ENCODE results near the gene ITIH1.

The ITIH1 gene

DNA sequence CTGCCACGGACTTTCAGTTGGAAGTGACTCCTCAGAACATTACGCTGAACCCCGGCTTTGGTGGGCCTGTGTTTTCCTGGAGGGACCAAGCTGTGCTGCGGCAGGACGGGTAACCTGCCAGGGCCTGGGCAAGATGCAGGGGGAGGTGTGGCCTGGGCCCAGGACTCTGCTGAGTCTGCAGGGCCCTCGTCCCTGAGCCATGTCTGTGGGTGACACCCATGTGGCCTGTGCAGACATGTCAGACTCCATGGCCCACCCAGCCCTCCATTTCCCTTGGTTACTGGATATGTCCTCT, 12.3 kb downstream of the ITIH1 start:
- no peak for DNase-seq (ENCODE audit: low read depth)

DNA sequence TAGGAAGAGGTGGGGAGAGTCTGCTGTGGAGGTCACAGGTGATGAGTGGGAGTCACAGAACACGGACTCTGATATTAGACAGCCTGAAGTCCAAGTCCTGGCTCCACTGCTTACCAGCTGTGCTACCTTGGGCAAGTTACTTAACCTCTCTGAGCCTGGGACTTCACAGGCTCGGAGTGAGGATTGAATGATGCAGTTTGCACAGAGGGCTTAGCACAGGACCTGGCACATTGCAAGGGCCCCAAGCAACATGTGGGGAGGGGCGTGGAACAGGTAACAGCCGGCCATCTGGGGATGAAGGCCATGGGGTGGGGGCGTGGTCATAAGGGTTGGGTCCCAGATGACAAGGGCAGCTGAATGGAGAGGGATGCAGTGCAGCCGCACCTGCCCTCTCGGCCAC, 12.9 kb downstream of the ITIH1 start:
- no peak for DNase-seq (ENCODE audit: low read depth)

DNA sequence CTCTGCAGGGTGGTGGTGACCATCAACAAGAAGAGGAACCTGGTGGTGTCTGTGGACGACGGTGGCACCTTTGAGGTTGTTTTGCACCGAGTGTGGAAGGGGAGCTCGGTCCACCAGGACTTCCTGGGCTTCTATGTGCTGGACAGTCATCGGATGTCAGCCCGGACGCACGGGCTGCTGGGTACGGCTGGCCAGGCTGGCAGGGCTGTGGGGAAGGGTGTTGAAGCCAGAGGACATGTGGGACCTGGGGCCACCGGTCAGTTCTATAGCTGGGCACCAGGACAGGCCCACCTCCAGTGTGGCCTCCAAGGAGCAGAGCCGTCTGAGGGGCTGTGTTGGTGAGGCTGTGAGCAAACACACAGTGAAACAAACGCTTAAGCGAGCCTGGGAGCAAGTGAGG, 13.3 kb downstream of the ITIH1 start:
- DNase-seq (ENCODE audit: low read depth), result no peak

DNA sequence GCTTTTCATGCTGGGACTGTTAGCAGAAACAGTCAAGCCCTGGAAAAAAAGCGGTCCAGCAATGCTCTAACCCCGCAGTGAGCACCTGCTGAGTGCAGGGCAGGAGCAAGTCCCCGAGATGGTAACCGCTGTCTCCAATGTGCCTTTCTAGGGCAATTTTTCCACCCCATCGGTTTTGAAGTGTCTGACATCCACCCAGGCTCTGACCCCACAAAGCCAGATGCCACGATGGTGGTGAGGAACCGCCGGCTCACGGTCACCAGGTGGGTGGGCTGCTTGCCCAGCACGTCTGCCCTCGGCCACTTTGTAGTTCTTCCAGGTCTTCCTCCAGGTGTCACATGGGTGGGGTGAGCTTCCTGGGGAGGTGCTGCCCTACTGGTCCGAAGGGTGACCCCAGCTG, 14.0 kb downstream of the ITIH1 start:
- no peak for DNase-seq (ENCODE audit: low read depth)

DNA sequence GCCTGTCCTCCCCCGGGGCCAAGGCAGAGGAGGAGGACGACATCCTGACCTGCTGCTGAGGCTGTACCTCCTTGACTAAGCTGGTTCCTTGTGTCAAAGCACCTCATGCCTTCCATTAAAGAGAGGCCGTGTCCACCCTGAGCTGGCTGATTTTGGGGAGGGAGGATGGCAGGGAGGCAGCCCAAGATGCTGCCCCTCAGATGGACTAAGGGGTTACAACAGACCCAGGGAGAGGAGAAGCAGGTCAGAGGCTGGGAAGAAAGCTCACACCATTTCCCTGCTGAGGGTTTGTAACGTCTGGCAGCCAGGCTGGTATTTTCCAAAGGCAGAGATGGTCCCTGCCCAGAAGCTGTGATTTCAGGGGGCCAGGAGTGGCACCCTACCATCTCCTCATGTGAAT, 14.5 kb downstream of the ITIH1 start:
- no peak for DNase-seq (ENCODE audit: low read depth)

DNA sequence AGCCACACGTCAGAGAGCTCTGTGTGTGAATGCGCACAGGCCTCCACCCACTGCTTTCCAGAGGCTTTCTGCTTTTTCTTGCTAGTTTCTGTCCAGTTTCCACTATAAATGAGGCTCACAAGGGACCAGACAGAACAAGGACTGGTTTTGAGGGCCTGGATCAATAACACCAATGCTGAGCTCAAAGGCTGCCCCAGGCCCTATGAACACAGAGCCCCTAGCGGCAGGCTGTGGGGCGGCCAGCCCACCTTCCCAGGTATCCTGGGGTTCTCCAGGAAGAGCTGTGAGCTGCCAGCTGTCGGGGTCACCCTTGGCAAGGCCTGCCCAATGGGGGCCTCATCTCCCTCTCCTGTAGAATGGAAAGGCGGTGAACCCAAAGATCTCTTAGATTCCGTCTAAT, 15.0 kb downstream of the ITIH1 start:
- DNase-seq (ENCODE audit: low read depth), result no peak

DNA sequence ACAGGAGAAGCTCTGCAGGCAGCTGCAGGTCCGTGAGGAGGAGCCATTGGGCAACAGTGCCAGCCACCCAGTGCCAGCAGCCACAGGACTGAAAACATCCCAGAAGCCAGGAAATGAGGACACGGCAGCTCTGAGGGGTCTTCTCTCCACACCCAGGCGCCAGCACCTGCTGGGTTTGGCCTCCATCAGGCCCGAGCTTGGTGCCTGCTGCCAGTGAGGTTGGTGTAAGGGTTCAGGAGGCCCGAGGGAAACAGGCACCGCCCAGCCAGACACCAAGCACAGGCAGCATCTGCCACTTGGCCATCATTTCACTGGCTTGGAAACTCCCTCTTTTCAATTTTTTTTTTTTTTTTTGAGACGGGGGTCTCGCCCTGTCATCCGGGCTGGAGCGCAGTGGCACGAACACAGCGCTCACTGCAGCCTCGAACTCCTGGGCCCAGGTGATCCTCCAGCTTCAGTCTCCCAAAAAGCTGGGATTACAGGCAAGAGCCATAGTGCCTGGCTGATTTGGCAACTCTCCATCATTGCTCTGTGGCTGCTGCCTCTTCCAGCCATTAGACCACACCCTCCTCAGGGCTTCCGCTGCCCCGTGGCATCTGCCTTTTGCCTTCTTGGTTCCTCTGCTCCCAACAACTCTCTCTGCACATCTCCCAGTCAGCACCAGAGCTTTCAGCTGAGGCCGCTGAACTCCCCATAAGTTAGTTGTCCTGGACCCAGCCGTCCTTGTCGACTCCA, 15.7 kb downstream of the ITIH1 start:
- peak; percentile 26 for DNase-seq (ENCODE audit: low read depth)

DNA sequence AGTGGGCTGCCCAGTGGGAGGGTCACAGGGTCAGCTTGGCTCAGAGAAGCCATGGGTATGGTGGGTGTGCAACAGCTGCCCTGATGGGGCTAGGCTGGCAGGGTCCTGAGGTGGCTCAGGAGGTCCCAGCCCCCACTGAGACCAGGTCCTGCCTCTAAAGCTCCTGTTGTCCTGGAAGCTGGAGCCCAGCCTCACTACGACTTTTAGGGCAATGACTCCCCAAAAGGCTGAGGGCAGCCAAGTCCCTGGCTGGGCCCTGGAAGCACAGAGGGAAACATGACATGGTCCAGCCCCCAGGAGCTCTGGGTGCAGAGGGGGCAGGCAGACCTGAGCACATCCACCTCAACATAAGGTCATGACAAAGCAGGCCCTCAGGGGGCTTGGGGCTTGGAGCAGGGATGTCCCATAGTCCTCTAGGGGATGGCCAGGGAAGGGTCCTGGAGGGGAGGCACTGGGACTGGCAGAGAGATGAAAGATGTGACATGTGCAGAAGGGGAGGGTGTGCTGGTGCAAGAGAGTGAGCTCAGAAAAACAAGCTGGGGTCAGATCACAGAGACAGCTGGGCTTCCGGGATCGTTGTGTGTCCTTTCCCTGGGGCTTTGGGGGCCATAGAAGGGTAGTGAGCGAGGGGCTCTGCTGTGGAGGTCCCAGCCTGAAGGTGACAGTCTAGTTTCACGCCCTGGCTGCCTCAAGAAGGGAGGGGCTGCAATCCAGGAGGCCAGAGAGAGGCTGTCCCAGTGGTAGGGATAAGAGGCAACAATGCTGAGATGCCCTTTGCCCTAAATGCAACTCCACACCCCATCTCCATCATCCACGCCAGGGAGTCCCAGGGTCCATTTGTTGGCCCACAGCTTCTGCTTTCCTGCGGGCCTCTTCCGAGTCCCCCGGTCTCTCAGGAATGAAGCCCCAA, 16.6 kb downstream of the ITIH1 start:
- no peak for DNase-seq (ENCODE audit: low read depth)

DNA sequence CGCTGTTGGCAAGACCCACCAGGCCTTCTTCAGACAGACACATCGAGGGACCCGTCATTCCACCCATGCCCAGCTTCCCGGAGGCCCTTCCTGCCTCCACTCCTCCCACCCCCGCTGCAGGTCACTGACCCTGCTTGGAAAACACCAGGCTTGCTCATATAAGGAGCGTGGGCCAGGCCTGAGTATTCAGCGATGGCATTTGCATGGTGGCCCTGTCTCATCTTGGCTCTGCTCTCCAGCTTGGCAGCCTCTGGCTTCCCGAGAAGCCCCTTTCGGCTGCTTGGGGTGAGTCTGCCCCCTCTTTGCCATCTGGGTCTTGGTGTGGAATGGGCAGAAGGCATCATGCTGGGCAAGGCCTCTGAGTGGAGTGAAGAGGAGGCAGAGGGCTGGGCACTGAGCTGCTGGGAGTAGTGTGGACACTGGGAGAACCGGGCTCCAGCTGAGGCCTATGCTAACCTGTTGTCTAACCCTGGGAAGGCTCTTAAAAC, 17.3 kb downstream of the ITIH1 start, which contains the start of gene ITIH3:
Gene ITIH3 (plus strand): TSS at position 185 of the 488 bp plus-strand sequence. CDS start 8 bp downstream, at position 193.
- DNase-seq (ENCODE audit: low read depth), result no peak

DNA sequence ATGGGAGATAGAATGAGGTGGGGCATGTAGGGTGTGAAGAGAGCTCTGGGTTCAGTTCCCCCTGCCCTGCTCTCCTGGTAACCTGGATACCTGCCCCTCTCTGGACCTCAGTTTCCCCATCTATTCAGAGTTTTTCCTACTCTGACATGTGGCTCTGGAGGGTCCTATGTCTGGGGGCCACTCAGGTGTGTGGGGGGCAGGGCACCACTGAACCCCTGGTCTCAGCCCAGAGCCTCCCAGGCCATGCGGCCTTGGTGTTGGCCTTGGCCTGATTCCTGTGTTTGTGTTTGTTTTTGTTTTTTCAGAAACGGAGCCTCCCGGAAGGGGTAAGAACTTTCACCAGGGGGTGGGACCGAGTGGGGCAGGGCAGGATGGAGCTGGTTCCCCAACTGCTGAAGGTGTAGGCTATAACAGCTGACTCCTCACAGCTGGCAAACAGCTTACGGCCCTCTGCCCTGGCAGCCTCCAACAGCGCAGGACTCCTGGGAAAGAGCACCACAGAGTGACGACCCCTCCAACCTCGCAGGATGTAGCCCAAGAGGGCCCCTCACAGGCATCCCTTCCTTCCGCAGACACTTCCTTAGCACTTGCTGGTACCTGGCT, 18.0 kb downstream of the ITIH1 start:
- DNase-seq (ENCODE audit: low read depth), result no peak

DNA sequence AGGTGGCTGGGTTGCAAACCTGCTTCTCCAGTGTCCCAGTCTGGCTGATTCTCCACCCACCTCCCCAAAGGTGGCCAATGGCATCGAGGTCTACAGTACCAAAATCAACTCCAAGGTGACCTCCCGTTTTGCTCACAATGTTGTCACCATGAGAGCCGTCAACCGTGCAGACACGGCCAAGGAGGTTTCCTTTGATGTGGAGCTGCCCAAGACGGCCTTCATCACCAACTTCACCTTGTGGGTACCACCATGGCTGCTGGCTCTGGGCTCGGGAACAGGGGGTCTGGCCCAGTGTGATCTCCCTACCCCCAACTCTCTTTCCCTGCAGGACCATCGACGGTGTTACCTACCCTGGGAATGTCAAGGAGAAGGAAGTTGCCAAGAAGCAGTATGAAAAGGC, 19.0 kb downstream of the ITIH1 start:
- no peak for DNase-seq (ENCODE audit: low read depth)

DNA sequence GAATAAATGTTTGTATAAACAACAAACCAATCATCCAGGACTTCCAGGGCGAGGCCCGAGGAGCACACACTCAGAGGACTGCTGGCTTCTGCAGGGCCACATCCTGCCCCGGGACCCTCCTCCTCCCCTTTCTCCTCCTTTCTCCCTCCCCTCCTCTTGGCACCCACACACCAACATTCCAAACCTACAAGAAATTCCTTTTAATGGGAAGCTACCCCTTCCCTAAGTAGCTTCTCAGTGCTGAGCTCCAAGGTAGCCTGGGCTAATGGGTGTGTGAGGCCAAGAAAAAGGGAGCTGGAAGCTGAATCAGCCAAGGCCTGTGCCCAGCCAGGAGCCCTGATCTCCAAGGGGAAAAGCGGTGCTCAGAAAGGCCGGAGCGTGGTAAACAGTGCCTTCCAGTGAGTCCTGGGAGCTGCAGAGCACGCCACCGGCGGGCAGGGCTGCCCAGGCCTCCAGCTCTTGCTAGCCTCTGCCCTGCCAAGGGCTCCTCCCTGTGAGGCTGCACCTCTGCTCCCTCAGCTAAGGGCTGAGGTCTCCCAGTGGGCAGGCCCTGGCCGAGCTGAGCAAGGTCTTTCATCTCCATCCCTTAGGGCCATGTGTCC, 21.1 kb downstream of the ITIH1 start:
- DNase-seq (ENCODE audit: low read depth), result no peak

DNA sequence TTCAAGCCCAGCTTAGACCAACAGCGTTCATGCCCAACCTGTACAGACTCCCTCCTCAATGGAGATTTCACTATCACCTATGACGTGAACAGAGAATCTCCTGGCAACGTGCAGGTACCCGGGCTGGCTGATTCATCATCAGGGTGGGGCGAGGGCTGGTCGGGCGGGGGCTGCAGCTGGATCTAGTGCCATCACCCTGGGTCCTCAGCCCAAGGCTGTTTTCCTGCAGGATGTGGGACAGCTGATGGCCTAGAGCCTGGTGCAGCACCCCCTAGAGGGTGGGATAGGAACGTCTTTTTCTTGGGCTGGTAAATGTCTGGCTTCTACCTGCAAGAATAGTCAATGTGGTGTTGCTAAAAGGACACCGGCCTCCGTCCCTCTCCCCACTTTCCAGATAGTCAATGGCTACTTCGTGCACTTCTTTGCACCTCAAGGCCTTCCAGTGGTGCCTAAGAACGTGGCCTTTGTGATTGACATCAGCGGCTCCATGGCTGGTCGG, 21.6 kb downstream of the ITIH1 start:
- no peak for DNase-seq (ENCODE audit: low read depth)

DNA sequence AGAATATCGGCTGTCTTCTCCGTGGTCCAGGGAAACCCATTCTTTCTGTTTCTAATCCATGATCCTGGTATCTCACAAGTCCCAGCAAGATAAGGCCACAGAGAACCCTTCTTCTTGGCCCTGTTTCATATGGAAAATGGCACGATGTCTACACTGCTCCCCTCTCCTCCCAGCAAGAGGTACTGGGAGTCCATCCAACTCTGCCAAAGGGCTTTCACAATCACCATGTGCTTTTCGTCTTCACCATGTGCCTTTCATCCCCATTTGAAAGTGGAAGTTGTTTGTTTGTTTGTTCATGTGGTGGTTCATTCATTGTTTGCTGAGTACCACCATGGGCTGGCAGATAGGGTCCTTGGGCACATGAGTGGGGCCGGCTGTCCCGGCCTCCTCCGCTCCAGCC, 22.7 kb downstream of the ITIH1 start:
- peak; percentile 29 for DNase-seq (ENCODE audit: low read depth)

DNA sequence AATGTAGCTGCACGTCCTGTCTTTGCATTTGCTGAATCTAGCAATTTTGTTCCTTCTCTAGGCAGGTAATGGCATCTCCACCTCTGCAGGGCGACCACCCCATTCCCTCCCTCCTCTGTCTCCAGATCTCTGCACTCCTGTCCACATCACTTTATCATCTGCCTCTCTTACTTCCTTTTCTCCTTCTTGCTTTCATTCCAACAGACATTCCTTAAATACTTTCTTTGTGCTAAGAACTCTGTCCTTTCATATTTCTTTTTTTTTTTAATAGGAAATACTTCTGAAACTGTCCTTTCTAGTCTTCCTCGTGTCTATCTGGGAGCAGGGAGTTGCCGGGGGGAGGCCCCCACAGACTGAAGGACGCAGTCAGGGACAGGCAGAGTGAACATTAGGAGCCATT, 24.4 kb downstream of the ITIH1 start:
- DNase-seq (ENCODE audit: low read depth), result no peak

DNA sequence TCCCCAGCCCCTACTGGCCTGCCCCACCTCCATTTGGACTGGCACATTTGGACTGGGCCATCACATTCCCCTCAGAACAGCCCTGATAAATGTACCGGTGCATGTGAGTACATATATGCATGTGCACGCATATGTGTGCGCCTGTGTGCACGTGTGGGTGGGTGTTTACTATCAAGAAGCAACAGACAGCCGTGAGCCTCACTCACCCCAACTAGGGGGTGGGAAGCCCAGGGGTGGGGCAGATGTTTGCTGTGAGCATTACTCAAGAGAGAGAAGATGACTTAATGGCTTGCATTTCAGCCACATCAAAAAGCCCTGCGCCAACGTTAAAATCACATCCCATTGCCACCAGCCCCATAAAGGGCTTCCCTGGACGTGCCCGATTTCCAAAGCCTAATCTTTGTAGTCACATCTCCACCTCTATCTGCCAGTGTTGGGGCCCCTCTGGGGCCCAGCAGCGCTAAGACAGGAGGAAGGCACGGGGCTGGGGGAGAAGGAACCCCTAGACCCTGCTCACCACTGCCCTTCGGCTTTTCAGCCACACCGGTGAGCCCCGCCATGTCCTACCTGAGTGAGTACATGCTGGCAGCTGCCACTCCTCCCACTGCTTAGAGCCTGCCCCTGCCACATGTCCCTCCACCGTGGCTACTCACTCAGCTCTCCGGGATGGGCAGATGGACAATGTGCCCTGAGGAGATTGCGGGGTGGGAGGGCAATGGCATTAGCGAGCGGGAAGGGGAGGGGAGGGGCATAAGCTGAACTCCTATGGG, 28.1 kb downstream of the ITIH1 start:
- no peak for DNase-seq (ENCODE audit: low read depth)

DNA sequence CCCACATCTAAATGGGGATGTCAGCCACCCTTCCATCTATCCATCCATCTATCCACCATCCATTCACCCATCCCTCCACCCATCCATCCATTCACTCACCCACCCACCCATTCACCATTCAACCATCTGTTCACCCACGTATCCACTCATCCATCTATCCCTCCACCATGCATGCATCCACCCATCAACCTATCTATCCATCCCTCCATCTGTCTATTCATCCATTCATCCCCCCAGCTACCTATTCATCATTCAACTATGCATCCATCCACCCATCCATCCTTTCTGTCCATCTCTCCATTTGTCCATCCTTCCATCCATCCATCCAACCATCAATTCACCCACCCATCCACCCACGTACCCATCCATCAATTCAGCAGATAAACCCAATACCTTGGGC, 31.8 kb downstream of the ITIH1 start:
- no peak for DNase-seq (ENCODE audit: low read depth)

DNA sequence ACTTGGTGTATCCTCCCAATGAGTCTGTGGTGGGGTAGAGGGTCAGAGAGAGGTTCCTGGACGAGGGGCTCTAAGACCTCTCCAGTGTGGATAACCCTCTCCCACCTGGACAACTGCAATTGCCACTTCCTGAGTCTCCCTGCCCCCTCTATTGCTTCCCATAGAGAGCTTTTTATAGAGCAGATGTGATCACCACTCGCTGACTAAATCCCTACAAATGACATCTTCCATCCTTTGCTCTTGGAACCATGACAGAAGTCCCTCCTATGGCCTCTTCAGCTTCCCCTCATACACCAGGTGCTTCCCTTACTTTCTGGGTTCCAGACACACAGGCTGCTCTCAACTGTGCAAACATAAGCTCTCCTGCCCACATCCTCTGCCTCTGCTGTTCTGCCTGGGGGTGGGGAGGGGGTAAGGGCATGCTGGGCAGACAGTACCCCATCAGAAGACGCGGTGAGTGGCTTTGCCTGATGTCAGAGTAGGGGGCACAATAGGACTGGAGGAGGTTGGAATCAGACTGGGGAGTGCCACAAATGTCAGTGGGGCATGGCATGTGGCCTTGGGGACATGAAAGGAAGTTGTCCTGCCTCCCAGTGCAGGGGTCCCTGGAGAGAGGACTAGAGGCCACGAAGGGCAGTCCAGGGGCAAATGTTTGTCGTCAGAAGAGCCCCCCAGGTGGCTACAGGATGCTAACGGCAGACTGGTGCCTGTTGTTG, 32.4 kb downstream of the ITIH1 start:
- DNase-seq (ENCODE audit: low read depth), result no peak

DNA sequence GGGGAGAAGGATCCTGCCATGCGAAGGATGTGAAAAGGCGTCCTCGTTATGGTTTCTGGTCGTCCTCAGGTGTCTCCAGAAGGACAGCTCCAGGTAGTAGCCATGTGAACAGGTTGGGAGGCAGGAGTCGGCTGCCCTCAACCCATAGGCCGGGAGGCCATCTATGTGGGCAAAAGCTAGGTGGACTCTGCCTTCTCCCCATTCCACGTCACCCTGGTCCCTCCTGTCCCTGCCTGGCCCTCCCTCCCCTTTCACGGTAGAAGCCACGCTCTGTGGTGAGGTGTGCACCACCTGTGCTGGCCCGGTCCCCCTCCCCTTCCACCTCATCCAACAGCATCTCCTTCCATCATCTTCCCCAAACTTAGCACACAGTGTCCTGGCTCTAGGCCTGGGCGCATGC, 33.5 kb downstream of the ITIH1 start:
- no peak for DNase-seq (ENCODE audit: low read depth)

DNA sequence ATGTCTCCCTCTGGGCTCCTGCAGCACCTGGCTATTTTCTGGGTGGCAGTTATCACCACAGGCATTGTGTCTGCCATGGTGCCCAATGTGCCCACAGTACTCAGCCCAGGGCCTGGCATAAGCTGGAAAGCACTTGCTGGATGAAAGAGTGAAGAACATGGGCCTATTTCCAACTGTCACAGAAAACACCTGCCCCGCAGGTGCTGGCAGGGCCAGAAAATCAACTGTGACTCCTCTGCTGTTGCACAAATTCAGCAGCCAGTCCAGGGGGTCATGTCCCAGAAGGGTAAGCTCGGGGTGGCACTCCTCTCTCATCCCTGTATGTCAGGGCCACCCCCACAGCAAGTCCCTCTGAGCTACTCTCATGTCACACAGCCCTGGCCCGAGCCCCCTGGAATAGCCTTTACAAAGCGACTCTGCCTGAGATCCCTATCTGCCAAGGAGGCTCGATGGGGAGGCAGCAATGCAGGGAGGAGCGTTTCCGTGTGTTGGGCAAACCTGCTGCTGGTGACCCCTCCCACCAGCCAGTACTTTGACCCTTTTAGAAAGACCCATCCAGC, 34.1 kb downstream of the ITIH1 start:
- DNase-seq (ENCODE audit: low read depth), result no peak

DNA sequence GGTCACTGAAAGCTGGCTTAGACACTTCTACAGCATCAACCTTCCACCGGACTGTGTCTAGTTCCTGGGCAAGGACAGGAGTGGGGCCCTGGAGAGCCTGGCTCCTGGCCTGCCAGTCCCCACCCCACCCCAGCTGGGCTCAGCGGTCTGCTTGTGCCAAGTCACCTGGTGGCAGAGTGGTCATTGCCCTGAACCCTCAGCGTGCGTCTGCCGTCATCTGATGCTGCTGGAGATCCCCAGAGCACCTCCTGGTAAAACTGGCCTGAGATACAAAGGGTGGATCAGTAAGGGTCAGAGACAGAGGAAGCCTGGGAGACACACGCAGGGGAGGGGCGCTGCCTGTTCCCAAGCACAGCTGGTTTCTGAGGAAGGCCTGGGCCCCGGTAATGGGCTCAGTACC, 36.4 kb downstream of the ITIH1 start:
- DNase-seq (ENCODE audit: low read depth), result no peak

All from fibroblast of gingiva (primary cell).